Measurements from ENCODE around the gene PRDM10. TPM values are rescaled to one million over a fixed set of nuclear protein-coding genes. Genes with fewer than 3 reads are reported as not detected.

The PRDM10 gene
- total and polyA plus RNA-seq, 10 of the 15 experiments (the other 5 are each of a cell fraction or from before 2014, with no cell fraction given), result 0.93 to 6.2 (median 4.1) TPM

DNA sequence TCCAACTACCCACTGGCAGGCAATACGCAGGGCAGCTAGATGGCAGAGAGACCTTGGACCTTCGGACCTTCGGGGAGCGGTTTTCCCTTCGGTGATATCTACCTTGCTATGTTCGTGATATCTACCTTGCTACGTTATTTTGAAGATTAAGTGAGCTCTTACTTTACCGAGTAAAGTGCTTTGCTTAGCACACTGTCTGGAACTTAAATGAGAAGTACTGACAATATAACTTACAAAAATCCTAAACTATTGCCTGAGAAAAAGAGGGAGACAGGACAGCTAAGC, 1.0 kb upstream of the PRDM10 start:
- Histone ChIP-seq H3K27ac (ENCODE audit: control insufficient read depth, insufficient read depth) (peak overlapping the region; percentile 100), H3K4me2 (ENCODE audit: control insufficient read depth, insufficient read depth) (peak overlapping the region; percentile 83), H3K27me3 (replicated peaks in 1 of 2; ENCODE audit: control insufficient read depth in 2 of 2, insufficient read depth in 2 of 2, low read length in 1 of 2) (no peaks in the 10 kb centered on the region), H3K4me1 (ENCODE audit: control insufficient read depth, insufficient read depth, low read length) (0 out of 2 replicates have a peak, but pooled peaks cover 6% of the 10 kb centered on the region), H2AFZ (ENCODE audit: control insufficient read depth, low read depth, low read length) (peak overlapping the region; percentile 86), H3K9ac (ENCODE audit: control insufficient read depth, insufficient read depth, low read length) (peak overlapping the region; percentile 94), H3K9me3 (replicated peaks; ENCODE audit: control insufficient read depth, insufficient read depth, low read length) (no peaks in the 10 kb centered on the region), H3K79me2 (ENCODE audit: control insufficient read depth, insufficient read depth, low read length) (peaks cover 20% of the 10 kb centered on the region), H4K20me1 (ENCODE audit: control insufficient read depth, insufficient read depth) (no peaks in the 10 kb centered on the region), H3K4me3 (peak overlapping the region; percentile 84), H3K36me3 (ENCODE audit: control insufficient read depth in 2 of 2, insufficient read depth in 2 of 2, low read length in 1 of 2) (no peaks in the 10 kb centered on the region)
- peak; percentile 77 for FAIRE-seq
- POLR2A ChIA-PET, result interaction anchor here (0.6 to 2.5 kb wide), 6 partner anchors 10 to 762 kb away, joined by 3 to 10 read pairs (median 5); no protein-coding TSS in a partner anchor
- ATAC-seq, result peak; percentile 43
- no peak for DNase-seq (ENCODE audit: low read depth, low spot score)
- TF ChIP-seq CBFB (IDR thresholded peaks at IDR 0.05; ENCODE audit: low read depth) (peak; percentile 24; the same call in 1 of the 2 replicates), IKZF2 (IDR thresholded peaks at IDR 0.05) (peak in 1 of 2 experiments; percentile 1; a peak in 1 of 4 replicates), BMI1 (IDR thresholded peaks at IDR 0.05; ENCODE audit: borderline replicate concordance) (no peak), NFIC (IDR thresholded peaks at IDR 0.05; ENCODE audit: low read depth, low read length) (peak; percentile 20), EED (IDR thresholded peaks at IDR 0.05; ENCODE audit: low read depth) (no peak), RELA (IDR thresholded peaks at IDR 0.05; ENCODE audit: borderline replicate concordance, partially characterized antibody) (no peak), MTA2 (IDR thresholded peaks at IDR 0.05; ENCODE audit: low read depth) (no peak), CBX5 (IDR thresholded peaks at IDR 0.05; ENCODE audit: low read depth) (no peak), NBN (IDR thresholded peaks at IDR 0.05) (no peak), HDAC6 (IDR thresholded peaks at IDR 0.05; ENCODE audit: unreplicated experiment) (no peak)
- TF ChIP-seq, protein P1, sequence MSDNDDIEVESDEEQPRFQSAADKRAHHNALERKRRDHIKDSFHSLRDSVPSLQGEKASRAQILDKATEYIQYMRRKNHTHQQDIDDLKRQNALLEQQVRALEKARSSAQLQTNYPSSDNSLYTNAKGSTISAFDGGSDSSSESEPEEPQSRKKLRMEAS (IDR thresholded peaks at IDR 0.05; ENCODE audit: low read depth, low read length), result peak; percentile 17; the same call in 1 of the 2 replicates
- TF ChIP-seq, protein P2, sequence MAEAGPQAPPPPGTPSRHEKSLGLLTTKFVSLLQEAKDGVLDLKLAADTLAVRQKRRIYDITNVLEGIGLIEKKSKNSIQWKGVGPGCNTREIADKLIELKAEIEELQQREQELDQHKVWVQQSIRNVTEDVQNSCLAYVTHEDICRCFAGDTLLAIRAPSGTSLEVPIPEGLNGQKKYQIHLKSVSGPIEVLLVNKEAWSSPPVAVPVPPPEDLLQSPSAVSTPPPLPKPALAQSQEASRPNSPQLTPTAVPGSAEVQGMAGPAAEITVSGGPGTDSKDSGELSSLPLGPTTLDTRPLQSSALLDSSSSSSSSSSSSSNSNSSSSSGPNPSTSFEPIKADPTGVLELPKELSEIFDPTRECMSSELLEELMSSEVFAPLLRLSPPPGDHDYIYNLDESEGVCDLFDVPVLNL (IDR thresholded peaks at IDR 0.05; ENCODE audit: low read depth, low read length), result no peak
- TF ChIP-seq, protein P3, sequence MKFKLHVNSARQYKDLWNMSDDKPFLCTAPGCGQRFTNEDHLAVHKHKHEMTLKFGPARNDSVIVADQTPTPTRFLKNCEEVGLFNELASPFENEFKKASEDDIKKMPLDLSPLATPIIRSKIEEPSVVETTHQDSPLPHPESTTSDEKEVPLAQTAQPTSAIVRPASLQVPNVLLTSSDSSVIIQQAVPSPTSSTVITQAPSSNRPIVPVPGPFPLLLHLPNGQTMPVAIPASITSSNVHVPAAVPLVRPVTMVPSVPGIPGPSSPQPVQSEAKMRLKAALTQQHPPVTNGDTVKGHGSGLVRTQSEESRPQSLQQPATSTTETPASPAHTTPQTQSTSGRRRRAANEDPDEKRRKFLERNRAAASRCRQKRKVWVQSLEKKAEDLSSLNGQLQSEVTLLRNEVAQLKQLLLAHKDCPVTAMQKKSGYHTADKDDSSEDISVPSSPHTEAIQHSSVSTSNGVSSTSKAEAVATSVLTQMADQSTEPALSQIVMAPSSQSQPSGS (IDR thresholded peaks at IDR 0.05; ENCODE audit: low read length), result peak; percentile 48; the same call in 1 of the 2 replicates
- TF ChIP-seq, protein P4, sequence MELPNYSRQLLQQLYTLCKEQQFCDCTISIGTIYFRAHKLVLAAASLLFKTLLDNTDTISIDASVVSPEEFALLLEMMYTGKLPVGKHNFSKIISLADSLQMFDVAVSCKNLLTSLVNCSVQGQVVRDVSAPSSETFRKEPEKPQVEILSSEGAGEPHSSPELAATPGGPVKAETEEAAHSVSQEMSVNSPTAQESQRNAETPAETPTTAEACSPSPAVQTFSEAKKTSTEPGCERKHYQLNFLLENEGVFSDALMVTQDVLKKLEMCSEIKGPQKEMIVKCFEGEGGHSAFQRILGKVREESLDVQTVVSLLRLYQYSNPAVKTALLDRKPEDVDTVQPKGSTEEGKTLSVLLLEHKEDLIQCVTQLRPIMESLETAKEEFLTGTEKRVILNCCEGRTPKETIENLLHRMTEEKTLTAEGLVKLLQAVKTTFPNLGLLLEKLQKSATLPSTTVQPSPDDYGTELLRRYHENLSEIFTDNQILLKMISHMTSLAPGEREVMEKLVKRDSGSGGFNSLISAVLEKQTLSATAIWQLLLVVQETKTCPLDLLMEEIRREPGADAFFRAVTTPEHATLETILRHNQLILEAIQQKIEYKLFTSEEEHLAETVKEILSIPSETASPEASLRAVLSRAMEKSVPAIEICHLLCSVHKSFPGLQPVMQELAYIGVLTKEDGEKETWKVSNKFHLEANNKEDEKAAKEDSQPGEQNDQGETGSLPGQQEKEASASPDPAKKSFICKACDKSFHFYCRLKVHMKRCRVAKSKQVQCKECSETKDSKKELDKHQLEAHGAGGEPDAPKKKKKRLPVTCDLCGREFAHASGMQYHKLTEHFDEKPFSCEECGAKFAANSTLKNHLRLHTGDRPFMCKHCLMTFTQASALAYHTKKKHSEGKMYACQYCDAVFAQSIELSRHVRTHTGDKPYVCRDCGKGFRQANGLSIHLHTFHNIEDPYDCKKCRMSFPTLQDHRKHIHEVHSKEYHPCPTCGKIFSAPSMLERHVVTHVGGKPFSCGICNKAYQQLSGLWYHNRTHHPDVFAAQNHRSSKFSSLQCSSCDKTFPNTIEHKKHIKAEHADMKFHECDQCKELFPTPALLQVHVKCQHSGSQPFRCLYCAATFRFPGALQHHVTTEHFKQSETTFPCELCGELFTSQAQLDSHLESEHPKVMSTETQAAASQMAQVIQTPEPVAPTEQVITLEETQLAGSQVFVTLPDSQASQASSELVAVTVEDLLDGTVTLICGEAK (IDR thresholded peaks at IDR 0.05; ENCODE audit: borderline replicate concordance), result peak; percentile 15; the same call in 1 of the 2 replicates
- TF ChIP-seq, protein P5, sequence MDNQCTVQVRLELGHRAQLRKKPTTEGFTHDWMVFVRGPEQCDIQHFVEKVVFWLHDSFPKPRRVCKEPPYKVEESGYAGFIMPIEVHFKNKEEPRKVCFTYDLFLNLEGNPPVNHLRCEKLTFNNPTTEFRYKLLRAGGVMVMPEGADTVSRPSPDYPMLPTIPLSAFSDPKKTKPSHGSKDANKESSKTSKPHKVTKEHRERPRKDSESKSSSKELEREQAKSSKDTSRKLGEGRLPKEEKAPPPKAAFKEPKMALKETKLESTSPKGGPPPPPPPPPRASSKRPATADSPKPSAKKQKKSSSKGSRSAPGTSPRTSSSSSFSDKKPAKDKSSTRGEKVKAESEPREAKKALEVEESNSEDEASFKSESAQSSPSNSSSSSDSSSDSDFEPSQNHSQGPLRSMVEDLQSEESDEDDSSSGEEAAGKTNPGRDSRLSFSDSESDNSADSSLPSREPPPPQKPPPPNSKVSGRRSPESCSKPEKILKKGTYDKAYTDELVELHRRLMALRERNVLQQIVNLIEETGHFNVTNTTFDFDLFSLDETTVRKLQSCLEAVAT (IDR thresholded peaks at IDR 0.05), result no peak; the same call in 1 of the 2 replicates
- SMC1A ChIA-PET (ENCODE audit: uncharacterized antibody, unreplicated experiment), result interaction anchor here (0.6 to 2.9 kb wide), 19 partner anchors 8 to 240 kb away, joined by 3 to 23 read pairs (median 4); no protein-coding TSS in a partner anchor
- CTCF ChIA-PET, result interaction anchor here (0.7 to 4.1 kb wide), 13 partner anchors 12 to 143 kb away, joined by 3 to 36 read pairs (median 4); no protein-coding TSS in a partner anchor
- intact Hi-C loops (cut with micrococcal nuclease; ENCODE audit: unreplicated experiment), result loop anchor here (1.0 to 5.0 kb wide), 4 partner anchors 20 to 731 kb away; no protein-coding TSS in a partner anchor
- in situ Hi-C loops (cut with MboI), result no loop called here
- 2% methylated on average over 8 of the region's 8 CpGs for WGBS (ENCODE audit: insufficient coverage, insufficient replicate concordance, low lambda C conversion rate, missing lambda C conversion rate)
- BruUV-seq (replicated peaks), result TSS peak; percentile 95
- RAD21 ChIA-PET (ENCODE audit: unreplicated experiment), result interaction anchor here (0.9 to 3.8 kb wide), 11 partner anchors 11 to 143 kb away, joined by 3 to 41 read pairs (median 4); no protein-coding TSS in a partner anchor

Measured in GM12878 (cell line).